Activated naive CD4-positive, alpha-beta T cell treated with anti-CD3 and anti-CD28 coated beads, Interleukin-2, amount 50 U/mL, for 16 hours (primary cell): ENCODE results near the gene CCDC146.
"Not testable (repeated sequence)": the region's sequence is repeated elsewhere in the genome, so short reads cannot be mapped to it uniquely, and the experiment has no call there.

Source experiments
- DNase-seq: peaks from one replicate; pipeline ENCODE4 v3.0.0-alpha.2; 2020

Gene CCDC146

GRCh38 chr7:77205706-77206105 lies 83.3 kb downstream of the CCDC146 start:
- DNase-seq: no peak

GRCh38 chr7:77208416-77208815 lies 86.0 kb downstream of the CCDC146 start:
- no peak for DNase-seq

GRCh38 chr7:77209479-77210139 lies 87.2 kb downstream of the CCDC146 start:
- DNase-seq: no peak

- DNase-seq: no peak
Observed at GRCh38 chr7:77216181-77216845, 93.9 kb downstream of the CCDC146 start.

GRCh38 chr7:77217474-77218185 lies 95.2 kb downstream of the CCDC146 start:
- DNase-seq: no peak

DNA sequence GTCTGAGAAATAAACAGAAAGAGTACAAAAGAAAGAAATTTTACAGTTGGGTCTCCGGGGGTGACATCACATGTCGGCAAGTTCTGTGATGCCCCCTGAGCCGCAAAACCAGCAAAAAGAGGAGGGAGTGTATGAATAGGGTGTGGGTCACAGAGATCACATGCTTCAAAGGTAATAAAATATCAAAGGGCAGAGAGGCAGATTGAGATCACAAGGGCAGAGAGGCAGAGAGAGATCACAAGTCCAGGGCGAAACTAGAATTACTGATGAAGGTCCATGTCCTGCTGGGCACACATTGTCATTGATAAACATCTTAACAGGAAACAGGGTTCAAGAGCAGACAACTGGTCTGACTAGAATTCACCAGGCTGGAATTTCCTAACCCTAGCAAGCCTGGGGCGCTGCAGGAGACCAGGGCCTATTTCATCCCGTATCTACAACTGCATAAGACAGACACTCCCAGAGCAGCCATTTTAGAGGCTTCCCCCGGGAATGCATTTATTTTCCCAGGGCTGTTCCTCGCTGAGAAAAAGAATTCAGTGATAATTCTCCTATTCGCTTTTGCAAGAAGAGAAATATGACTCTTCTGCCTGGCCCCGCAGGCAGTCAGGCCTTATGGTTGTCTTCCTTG lies 97.4 kb downstream of the CCDC146 start:
- DNase-seq: not testable (repeated sequence)

DNA sequence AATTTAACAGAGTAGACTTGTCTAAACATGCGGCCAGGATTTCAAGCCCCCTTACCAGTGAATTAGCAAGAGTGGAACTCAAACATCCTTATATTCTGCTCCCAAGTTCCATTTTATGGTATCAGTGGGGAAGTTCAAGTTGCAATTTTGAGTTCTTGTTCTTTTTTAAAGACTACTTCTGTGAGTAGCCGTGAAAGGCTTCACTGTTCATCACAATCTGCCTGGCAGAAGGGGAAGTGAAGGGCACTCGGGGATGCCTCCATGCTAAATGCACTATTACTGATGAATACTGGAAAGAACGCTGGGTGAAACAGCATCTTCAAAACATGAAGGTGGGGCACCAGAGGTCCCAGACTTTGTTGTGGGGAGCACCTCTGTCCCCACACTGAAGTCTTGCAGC lies 99.7 kb downstream of the CCDC146 start:
- DNase-seq: no peak

DNA sequence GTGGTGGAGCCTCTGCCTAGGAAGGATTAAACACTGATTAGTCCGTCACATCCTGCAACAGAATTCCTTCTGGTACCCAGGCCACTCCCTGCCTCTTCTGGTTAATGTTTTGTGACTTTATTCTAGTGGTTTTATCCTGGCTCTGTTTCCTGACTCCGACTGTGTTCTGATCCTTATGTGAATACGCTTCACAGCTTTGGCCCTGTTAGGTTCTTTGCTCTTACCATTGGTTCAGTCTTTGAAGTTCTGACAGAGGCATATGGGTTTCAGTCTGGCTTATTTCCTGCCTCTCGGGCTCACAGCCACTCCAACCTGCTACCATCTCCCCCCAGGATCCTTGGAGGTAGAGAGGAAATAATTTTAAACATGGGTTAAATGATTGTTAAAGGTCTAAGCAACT lies 100.4 kb downstream of the CCDC146 start:
- DNase-seq: no peak

DNA sequence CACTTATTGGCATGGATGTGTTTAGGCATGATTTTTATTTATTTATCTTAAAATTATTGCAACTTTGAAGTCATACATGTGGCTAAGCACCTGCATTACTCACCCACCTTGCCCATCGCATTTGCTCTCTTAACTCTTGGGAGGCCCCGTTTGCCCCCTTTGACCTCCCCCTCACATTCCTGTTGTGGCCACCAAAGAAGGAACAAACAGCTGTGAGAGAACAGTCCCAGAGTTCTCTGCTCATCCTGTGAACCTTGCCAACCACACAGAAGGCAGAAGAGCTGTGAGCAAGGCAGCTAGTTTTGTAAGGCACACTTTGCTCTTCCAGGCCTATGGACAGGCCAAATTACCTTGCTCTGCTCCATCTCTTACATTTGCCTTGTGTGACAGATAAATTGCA lies 100.8 kb downstream of the CCDC146 start:
- no peak for DNase-seq

GRCh38 chr7:77226357-77226839 lies 104.0 kb downstream of the CCDC146 start:
- no peak for DNase-seq

DNA sequence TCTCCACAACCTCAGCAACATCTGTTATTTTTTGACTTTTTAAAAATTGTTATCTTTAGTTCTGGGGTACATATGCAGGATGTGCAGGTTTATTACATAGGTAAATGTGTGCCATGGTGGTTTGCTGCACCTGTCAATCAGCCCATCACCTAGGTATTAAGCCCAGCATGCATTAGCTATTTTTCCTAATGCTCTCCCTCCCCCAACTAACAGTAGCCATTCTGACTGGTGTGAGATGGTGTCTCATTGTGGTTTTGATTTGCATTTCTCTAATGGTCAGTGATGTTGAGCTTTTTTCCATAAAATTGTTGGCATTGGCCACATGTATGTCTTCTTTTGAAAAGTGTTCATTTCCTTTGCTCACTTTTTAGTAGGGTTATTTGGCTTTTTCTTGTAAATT lies 106.4 kb downstream of the CCDC146 start:
- not testable (repeated sequence) for DNase-seq

- DNase-seq: no peak
Observed at GRCh38 chr7:77232467-77232866, 110.1 kb downstream of the CCDC146 start.

- DNase-seq: no peak
Observed at GRCh38 chr7:77235276-77235675, 112.9 kb downstream of the CCDC146 start.

GRCh38 chr7:77238703-77239136 lies 116.3 kb downstream of the CCDC146 start:
- DNase-seq: no peak

DNA sequence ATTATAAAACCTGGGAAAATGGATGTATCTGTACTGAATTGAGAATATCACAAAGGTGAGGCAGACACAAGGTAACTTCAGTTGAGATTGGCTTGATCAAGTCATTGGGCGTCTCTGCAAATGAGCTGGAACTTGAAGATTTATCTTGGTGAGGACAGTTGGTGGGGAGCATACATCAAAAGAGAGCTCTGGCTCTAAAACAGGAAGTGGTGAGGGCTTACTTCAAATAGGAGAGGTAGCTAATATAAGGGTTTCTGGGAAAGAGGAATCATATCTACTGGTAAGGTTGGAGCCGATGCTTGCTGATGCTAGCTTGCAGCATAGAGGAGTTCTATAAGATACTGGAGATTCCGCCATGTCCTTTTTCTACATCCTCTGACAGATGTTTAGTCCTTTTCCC lies 117.1 kb downstream of the CCDC146 start:
- DNase-seq: no peak

DNA sequence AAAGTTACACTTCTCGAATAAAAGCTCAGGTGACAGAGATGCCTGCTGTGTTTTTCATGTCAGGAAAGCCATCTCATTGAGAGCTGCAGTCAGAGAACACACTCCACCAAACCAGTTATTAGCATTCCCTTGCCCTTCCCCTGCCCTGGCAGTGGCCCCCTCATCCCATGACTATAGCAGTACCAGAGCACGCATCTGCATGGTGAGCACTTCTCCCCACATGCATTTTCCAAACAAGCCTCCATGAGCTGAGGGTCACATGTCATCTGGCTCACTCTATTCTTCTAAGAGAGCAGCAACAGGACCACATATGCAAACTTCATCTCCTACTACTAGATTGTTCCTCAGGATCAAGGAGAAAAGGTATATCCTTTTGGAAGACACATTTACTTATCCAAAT lies 119.7 kb downstream of the CCDC146 start:
- no peak for DNase-seq

GRCh38 chr7:77242554-77242953 lies 120.1 kb downstream of the CCDC146 start:
- DNase-seq: no peak

DNA sequence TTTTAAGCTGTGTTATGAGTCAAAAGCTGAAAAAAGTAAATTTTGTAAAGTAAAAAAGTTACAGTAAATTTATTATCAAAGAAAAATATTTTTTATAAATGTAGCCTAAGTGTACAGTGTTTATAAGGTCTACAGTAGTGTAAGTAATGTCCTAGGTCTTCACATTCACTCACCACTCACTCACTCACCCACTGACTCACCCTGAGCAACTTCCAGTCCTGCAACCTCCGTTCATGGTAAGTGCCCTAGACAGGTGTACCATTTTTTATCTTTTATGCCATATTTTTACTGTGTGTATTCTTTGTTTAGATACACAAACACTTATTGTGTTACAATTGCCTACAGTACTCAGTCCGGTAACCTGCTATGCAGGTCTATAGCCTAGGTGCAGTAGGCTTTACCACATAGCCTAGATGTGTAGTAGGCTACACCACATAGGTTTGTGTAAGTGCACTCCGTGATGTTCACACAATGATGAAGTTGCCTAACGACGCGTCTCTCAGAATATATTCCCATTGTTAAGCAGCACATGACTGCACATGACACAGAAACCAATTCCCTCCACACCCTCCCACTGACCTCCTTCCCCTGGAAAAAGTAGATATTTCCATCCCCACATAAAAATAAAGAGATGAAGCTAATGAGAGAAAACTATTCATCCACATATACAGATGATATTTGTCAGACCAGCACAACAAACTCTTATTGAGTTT lies 122.0 kb downstream of the CCDC146 start:
- no peak for DNase-seq

DNA sequence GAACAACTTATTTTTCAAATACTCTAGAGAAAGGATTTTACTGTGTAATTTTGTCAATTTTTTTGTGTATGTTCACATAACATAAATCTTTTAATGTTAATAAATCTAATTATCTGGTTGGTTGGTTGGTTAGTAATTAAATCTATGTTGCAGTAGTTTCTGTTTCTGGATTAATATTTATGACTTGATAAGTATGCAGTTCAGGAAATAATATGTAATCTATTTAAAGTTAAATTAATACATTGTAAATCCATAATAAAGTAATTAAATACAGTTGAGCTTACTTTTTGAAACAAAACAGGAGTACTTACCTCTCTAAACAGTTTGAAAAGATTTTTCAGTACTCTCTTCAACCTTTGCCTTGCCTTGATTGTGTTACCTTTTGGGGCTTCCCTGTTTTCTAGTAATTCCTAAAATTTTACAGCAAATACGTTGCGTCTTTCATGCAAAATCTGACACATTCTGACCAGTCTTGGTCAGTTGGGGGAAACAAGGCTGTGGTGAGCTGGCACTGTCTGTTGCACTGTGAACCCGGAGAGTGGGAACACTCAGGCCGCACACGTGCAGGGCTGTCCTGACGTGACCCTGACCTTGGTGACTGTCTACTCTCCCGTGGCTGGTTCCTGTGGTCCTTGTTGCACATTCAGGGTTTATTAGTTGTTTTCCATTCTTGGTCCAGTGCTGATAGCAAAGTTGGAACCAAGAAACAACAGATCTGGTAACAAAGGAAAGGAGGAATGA lies 122.8 kb downstream of the CCDC146 start:
- no peak for DNase-seq

GRCh38 chr7:77246026-77246640 lies 123.7 kb downstream of the CCDC146 start:
- DNase-seq: no peak

DNA sequence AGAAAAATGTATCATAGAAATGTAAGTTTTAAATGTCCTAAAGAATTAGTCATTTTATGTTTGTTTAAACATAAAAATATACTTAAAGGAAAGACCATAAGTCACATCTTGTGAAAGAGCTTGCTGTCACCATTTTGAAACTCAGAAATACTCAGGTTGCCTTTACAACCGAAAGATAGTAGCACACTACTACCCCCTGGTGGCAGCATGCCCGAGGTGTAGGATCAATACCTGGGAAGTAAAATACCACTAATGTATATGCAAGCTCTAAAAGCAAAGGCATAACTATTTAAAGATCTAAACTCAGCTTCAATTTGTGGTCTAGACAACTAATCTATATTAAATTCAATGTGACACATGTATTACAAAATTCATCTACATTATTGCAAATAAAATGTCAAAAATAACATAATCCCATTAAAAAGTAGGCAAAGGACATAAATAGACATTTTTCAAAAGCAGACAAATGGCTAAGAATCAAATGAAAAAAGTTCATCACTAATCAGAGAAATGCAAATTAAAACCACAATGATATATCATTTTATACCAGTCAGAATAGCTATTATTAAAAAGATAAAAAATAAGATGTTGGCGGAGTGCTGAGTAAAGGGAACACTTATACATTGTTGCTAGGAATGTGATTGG lies 124.9 kb downstream of the CCDC146 start:
- peak; percentile 89 for DNase-seq
